Endothelial cell (in vitro differentiated cells): ENCODE results near the gene RHOA. TPM values are rescaled to one million over a fixed set of nuclear protein-coding genes. Genes with fewer than 3 reads are reported as not detected.

Experiments
- DNase-seq: peaks from one replicate; pipeline ENCODE4 v3.0.0; 2021; ENCODE audit warnings: low spot score
- H3K27ac Mint-ChIP-seq: one replicate; pipeline ENCODE4 v1.8.0; 2021; ENCODE audit warnings: mixed read lengths, inconsistent platforms; ENCODE audit not compliant: unreplicated experiment
- H3K27me3 Mint-ChIP-seq: one replicate; pipeline ENCODE4 v1.8.0; 2021; ENCODE audit warnings: mild to moderate bottlenecking, moderate library complexity, mixed read lengths, inconsistent platforms; ENCODE audit not compliant: unreplicated experiment
- H3K36me3 Mint-ChIP-seq: one replicate; pipeline ENCODE4 v1.8.0; 2021; ENCODE audit warnings: mild to moderate bottlenecking, low read depth, mixed read lengths, inconsistent platforms; ENCODE audit not compliant: unreplicated experiment
- H3K4me1 Mint-ChIP-seq: one replicate; pipeline ENCODE4 v1.8.0; 2021; ENCODE audit warnings: mild to moderate bottlenecking, mixed read lengths, inconsistent platforms; ENCODE audit not compliant: unreplicated experiment
- H3K4me3 Mint-ChIP-seq: one replicate; pipeline ENCODE4 v1.8.0; 2021; ENCODE audit warnings: mild to moderate bottlenecking, mixed read lengths, inconsistent platforms; ENCODE audit not compliant: unreplicated experiment
- H3K9me3 Mint-ChIP-seq: one replicate; pipeline ENCODE4 v1.8.0; 2021; ENCODE audit warnings: mixed read lengths, inconsistent platforms; ENCODE audit not compliant: unreplicated experiment
- CTCF ChIP-seq: fragments of 200-600 bp; sonication (generic); IDR thresholded peaks from one replicate; pipeline ENCODE4 v1.5.0; 2021; ENCODE audit warnings: antibody characterized with exemption; ENCODE audit not compliant: unreplicated experiment
- total RNA-seq: library from RNA; stranded (reverse); fragmentation: NEBNext Ultra II Directional; extraction: Animal tissue kit (Norgen Biotek cat#: 25700); gene quantifications from one replicate; pipeline ENCODE4 v1.2.1, GENCODE V29; 2021; ENCODE audit not compliant: unreplicated experiment

The RHOA gene
- total RNA-seq, 1 donor from 2014 or later: 583 TPM

GRCh38 chr3:49413338-49413734 is 1.6 kb upstream of the RHOA start:
- peaks cover 46% of the 10 kb centered on the region for H3K4me1 Mint-ChIP-seq
- no peak for DNase-seq
- no peak for TF ChIP-seq CTCF
- H3K27ac Mint-ChIP-seq: peak overlapping the region; percentile 93
- no peaks in the 10 kb centered on the region for H3K9me3 Mint-ChIP-seq
- peaks cover 35% of the 10 kb centered on the region for H3K36me3 Mint-ChIP-seq
- peaks cover 24% of the 10 kb centered on the region for H3K27me3 Mint-ChIP-seq
- peak overlapping the region; percentile 96 for H3K4me3 Mint-ChIP-seq

GRCh38 chr3:49412632-49413337 is 1.0 kb upstream of the RHOA start:
- Mint-ChIP-seq H3K4me3 (peak overlapping the region; percentile 96), H3K36me3 (peaks cover 32% of the 10 kb centered on the region), H3K27ac (peak overlapping the region; percentile 93), H3K27me3 (peaks cover 24% of the 10 kb centered on the region), H3K9me3 (no peaks in the 10 kb centered on the region), H3K4me1 (peaks cover 47% of the 10 kb centered on the region)
- no peak for DNase-seq
- no peak for TF ChIP-seq CTCF

- DNase-seq: peak; percentile 55
- peaks cover 24% of the 10 kb centered on the region for H3K27me3 Mint-ChIP-seq
- no peak for TF ChIP-seq CTCF
- peak overlapping the region; percentile 84 for H3K27ac Mint-ChIP-seq
- peaks cover 28% of the 10 kb centered on the region for H3K36me3 Mint-ChIP-seq
- peak overlapping the region; percentile 99 for H3K4me3 Mint-ChIP-seq
- peaks cover 48% of the 10 kb centered on the region for H3K4me1 Mint-ChIP-seq
- no peaks in the 10 kb centered on the region for H3K9me3 Mint-ChIP-seq
Observed at GRCh38 chr3:49411535-49411967, 225 bp downstream of the RHOA start.

GRCh38 chr3:49410846-49411534 is 786 bp downstream of the RHOA start:
- H3K36me3 Mint-ChIP-seq: peaks cover 22% of the 10 kb centered on the region
- peak overlapping the region; percentile 98 for H3K27ac Mint-ChIP-seq
- peaks cover 44% of the 10 kb centered on the region for H3K4me1 Mint-ChIP-seq
- DNase-seq: no peak
- H3K9me3 Mint-ChIP-seq: no peaks in the 10 kb centered on the region
- H3K27me3 Mint-ChIP-seq: peaks cover 23% of the 10 kb centered on the region
- H3K4me3 Mint-ChIP-seq: peak overlapping the region; percentile 99
- TF ChIP-seq CTCF: no peak
